ENCODE results near the gene ACBD7. TPM values are rescaled to one million over a fixed set of nuclear protein-coding genes. Genes with fewer than 3 reads are reported as not detected.
A peak's percentile ranks its signal among the peaks of the same experiment; 100 is the strongest.

The ACBD7 gene
- total RNA-seq, 1 donor from 2014 or later: 0.26 TPM

DNA sequence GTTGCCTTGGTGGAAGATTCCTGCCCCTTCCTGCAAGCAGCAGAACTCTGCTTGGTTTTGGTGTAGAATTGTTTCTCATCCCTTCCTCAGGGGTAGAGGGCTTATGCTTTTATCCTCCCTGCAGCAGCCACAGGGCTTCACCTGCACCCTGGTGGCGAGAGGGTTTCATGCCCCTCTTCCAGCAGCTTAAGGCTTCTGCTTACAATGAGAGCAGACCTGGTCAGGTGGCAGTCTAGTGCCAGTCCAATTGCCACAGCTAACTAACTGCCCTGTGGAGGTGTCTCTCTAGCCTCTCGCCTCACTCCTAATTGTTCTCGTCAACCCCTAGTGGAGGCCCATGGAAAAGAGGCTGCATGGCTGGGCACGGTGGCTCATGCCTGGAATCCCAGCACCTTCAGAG lies 19.3 kb downstream of the ACBD7 start:
- FAIRE-seq (no peak), DNase-seq (ENCODE audit: low read depth) (no peak)
- TF ChIP-seq, protein P1, sequence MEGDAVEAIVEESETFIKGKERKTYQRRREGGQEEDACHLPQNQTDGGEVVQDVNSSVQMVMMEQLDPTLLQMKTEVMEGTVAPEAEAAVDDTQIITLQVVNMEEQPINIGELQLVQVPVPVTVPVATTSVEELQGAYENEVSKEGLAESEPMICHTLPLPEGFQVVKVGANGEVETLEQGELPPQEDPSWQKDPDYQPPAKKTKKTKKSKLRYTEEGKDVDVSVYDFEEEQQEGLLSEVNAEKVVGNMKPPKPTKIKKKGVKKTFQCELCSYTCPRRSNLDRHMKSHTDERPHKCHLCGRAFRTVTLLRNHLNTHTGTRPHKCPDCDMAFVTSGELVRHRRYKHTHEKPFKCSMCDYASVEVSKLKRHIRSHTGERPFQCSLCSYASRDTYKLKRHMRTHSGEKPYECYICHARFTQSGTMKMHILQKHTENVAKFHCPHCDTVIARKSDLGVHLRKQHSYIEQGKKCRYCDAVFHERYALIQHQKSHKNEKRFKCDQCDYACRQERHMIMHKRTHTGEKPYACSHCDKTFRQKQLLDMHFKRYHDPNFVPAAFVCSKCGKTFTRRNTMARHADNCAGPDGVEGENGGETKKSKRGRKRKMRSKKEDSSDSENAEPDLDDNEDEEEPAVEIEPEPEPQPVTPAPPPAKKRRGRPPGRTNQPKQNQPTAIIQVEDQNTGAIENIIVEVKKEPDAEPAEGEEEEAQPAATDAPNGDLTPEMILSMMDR (IDR thresholded peaks at IDR 0.05; ENCODE audit: insufficient read depth, low read length, severe bottlenecking): no peak
- no peaks in the 10 kb centered on the region for H3K27me3 ChIP-seq (ENCODE audit: control insufficient read depth, insufficient read depth, low read length)
- H3K4me3 ChIP-seq (ENCODE audit: low read depth, low read length): no peak overlapping the region
- no peaks in the 10 kb centered on the region for H3K36me3 ChIP-seq (ENCODE audit: control insufficient read depth, insufficient read depth, low read length)

DNA sequence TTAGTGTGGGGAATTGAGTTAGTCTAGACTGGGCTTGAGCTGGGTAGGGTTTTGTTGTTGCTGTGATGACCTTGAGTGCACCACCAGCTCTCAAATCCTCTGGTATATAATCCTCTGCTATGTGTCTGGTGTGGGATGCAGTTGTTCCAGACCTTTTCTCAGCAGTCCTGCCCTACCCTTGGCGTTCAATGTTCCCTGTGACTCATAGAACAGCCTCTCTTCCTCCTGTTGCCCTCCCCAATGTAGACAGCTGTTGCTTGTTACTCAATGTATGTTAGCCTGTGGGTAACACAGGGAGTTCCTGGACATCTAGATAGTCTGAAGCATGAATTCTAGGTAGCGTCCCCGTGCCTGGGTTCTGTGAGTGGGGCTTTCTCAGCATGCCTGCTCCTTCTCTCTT lies 19.8 kb downstream of the ACBD7 start:
- DNase-seq (ENCODE audit: low read depth) (peak; percentile 60), FAIRE-seq (peak; percentile 73)
- TF ChIP-seq, protein P1 (IDR thresholded peaks at IDR 0.05; ENCODE audit: insufficient read depth, low read length, severe bottlenecking): no peak
- Histone ChIP-seq H3K27me3 (ENCODE audit: control insufficient read depth, insufficient read depth, low read length) (no peaks in the 10 kb centered on the region), H3K4me3 (ENCODE audit: low read depth, low read length) (no peak overlapping the region), H3K36me3 (ENCODE audit: control insufficient read depth, insufficient read depth, low read length) (no peaks in the 10 kb centered on the region)

DNA sequence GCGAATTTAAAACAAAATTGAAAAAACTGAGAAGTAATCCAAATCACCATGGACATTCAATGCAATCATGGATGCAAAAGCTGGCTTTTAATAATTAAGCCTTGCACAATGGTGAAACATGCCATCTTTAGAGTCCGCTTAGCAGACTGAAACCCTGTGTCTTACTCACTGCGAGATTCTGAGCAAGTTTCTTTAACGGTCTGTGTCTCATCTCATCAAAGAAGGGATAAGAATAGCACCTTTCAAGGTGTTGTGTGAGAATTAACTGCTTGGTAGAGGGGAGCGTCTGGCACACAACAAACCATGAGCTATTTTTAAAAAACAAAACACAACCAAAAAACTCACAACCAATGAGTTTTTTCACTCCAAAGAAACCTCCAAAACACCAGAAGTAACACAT lies 21.4 kb downstream of the ACBD7 start:
- TF ChIP-seq, protein P1 (IDR thresholded peaks at IDR 0.05; ENCODE audit: insufficient read depth, low read length, severe bottlenecking): no peak
- Histone ChIP-seq H3K27me3 (ENCODE audit: control insufficient read depth, insufficient read depth, low read length) (no peaks in the 10 kb centered on the region), H3K36me3 (ENCODE audit: control insufficient read depth, insufficient read depth, low read length) (no peaks in the 10 kb centered on the region), H3K4me3 (ENCODE audit: low read depth, low read length) (no peak overlapping the region)
- FAIRE-seq (no peak), DNase-seq (ENCODE audit: low read depth) (no peak)

DNA sequence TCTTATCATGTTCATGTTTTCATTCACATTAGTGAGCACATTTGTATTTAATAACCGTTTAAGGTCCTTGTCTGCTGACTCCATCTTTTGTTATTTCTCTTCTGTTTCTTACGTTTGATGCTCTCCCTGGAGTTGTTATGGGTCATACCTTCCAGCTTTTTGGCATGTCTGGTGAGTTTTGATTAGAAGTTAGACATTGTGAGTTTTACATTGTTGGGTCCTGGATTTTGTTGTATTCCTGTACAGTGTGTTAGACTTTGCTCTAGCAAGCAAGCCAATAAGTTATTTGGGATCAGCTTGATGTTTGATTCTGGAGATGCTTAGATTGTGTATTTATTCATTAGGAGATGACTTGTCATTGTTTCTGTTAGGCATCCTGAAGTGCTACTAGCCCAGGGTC lies 27.9 kb downstream of the ACBD7 start:
- no peak overlapping the region for H3K4me3 ChIP-seq (ENCODE audit: low read depth, low read length)
- DNase-seq (ENCODE audit: low read depth): no peak
- no peaks in the 10 kb centered on the region for H3K36me3 ChIP-seq (ENCODE audit: control insufficient read depth, insufficient read depth, low read length)
- no peaks in the 10 kb centered on the region for H3K27me3 ChIP-seq (ENCODE audit: control insufficient read depth, insufficient read depth, low read length)
- no peak for FAIRE-seq
- TF ChIP-seq, protein P1 (IDR thresholded peaks at IDR 0.05; ENCODE audit: insufficient read depth, low read length, severe bottlenecking): no peak

DNA sequence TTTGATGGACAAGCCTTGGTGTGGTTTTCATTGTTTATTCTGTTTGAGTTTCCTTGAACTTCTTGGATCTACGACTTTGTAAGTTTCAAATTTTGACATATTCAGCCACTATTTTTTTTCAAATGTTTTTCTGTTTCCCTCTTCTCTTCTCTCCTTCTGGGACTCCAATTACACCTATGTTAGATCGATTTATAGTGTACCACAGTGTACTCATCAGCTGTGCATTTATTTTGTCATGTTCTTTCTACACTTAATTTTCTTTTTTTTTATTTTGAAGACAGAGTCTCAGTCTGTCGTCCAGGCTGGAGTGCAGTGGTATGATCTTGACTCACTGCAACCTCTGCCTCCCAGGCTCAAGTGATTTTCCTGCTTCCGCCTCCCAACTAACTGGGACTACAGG lies 28.7 kb downstream of the ACBD7 start:
- no peak for FAIRE-seq
- TF ChIP-seq, protein P1 (IDR thresholded peaks at IDR 0.05; ENCODE audit: insufficient read depth, low read length, severe bottlenecking): no peak

DNA sequence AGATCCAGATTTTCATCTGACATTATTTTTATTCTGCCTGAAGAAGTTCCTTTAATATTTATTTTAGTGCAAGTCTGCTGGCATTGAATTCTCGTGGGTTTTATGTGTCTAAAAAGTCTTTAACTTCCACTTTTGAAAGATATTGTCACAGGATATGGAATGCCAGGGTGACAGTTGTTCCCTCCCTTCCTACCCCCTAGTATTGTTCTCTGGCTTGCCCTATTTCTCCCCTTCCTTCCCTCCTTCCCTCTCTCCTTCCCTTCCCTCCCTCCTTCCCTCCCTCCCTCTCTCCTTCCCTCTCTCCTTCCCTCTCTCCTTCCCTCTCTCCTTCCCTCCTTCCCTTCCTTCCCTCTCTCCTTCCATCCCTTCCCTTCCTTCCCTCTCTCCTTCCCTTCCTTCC lies 29.9 kb downstream of the ACBD7 start:
- no peak for FAIRE-seq

More for the DNA sequence above, 28.7 kb downstream of the ACBD7 start:
- Histone ChIP-seq H3K27me3 (ENCODE audit: control insufficient read depth, insufficient read depth, low read length) (no peaks in the 10 kb centered on the region), H3K36me3 (ENCODE audit: control insufficient read depth, insufficient read depth, low read length) (no peaks in the 10 kb centered on the region), H3K4me3 (ENCODE audit: low read depth, low read length) (no peak overlapping the region)
- no peak for DNase-seq (ENCODE audit: low read depth)

More for the DNA sequence above, 29.9 kb downstream of the ACBD7 start:
- TF ChIP-seq, protein P1 (IDR thresholded peaks at IDR 0.05; ENCODE audit: insufficient read depth, low read length, severe bottlenecking): no peak
- no peak for DNase-seq (ENCODE audit: low read depth)
- no peaks in the 10 kb centered on the region for H3K27me3 ChIP-seq (ENCODE audit: control insufficient read depth, insufficient read depth, low read length)
- no peak overlapping the region for H3K4me3 ChIP-seq (ENCODE audit: low read depth, low read length)
- H3K36me3 ChIP-seq (ENCODE audit: control insufficient read depth, insufficient read depth, low read length): no peaks in the 10 kb centered on the region

Data from bronchial epithelial cell (primary cell).